Caco-2 (cell line): ENCODE results near the gene LENG1. TPM values are rescaled to one million over a fixed set of nuclear protein-coding genes. Genes with fewer than 3 reads are reported as not detected.
A peak's percentile ranks its signal among the peaks of the same experiment; 100 is the strongest.

Experiments
- BruUV-seq: library from RNA; stranded (reverse); fragments of 400-500 nt; replicated peaks from 2 replicates; lab custom pipeline; 2021; lab: Mats Ljungman, UMichigan
- CTCF ChIA-PET: fragments of 300-600 bp; sonication (Branson Sonifier 250); formaldehyde crosslinking; loops from one replicate; lab custom pipeline; 2022; ENCODE audit warnings: antibody characterized with exemption; lab: Charles Lee
- POLR2A ChIA-PET: fragments of 300-600 bp; sonication (Branson Sonifier 250); formaldehyde crosslinking; loops from one replicate; lab custom pipeline; 2022; ENCODE audit warnings: antibody characterized with exemption; lab: Charles Lee
- DNase-seq, 2 experiments: peaks; one replicate each; pipeline versions ENCODE4 v3.0.0 to v3.0.0-alpha.2; 2020 to 2022
- H3K27me3 ChIP-seq: replicated peaks from 2 replicates; pipeline ENCODE4 v1.6.0; 2011; ENCODE audit warnings: low read length; ENCODE audit not compliant: control insufficient read depth, insufficient read depth
- H3K36me3 ChIP-seq: 2 replicates; pipeline ENCODE4 v1.5.1; 2011; ENCODE audit warnings: low read length; ENCODE audit not compliant: control insufficient read depth, insufficient read depth
- H3K4me1 ChIP-seq: fragments of 250-450 bp; sonication (Bioruptor Pico); 2 replicates; pipeline ENCODE4 v1.5.1; 2020; ENCODE audit warnings: mild to moderate bottlenecking
- H3K4me3 ChIP-seq: 2 replicates; pipeline ENCODE4 v1.5.1; 2011; ENCODE audit warnings: low read depth, mild to moderate bottlenecking, control low read depth, low read length
- H3K9me3 ChIP-seq: fragments of 250-450 bp; sonication (Bioruptor Pico); 2 replicates; pipeline ENCODE4 v1.5.1; 2020; ENCODE audit warnings: mild to moderate bottlenecking, moderate library complexity
- H3K27ac Mint-ChIP-seq: one replicate; pipeline ENCODE4 v1.8.0; 2022; ENCODE audit warnings: mixed read lengths; ENCODE audit not compliant: unreplicated experiment
- H3K27me3 Mint-ChIP-seq: one replicate; pipeline ENCODE4 v1.8.0; 2022; ENCODE audit warnings: mixed read lengths; ENCODE audit not compliant: insufficient read depth, unreplicated experiment
- H3K36me3 Mint-ChIP-seq: one replicate; pipeline ENCODE4 v1.8.0; 2022; ENCODE audit warnings: mild to moderate bottlenecking, mixed read lengths; ENCODE audit not compliant: insufficient read depth, unreplicated experiment
- H3K4me1 Mint-ChIP-seq: one replicate; pipeline ENCODE4 v1.8.0; 2022; ENCODE audit warnings: low read depth, mixed read lengths; ENCODE audit not compliant: unreplicated experiment
- H3K4me3 Mint-ChIP-seq: one replicate; pipeline ENCODE4 v1.8.0; 2022; ENCODE audit warnings: mild to moderate bottlenecking, moderate library complexity, mixed read lengths; ENCODE audit not compliant: unreplicated experiment
- H3K9me3 Mint-ChIP-seq: one replicate; pipeline ENCODE4 v1.8.0; 2022; ENCODE audit warnings: mixed read lengths; ENCODE audit not compliant: unreplicated experiment
- intact Hi-C: fragments of 100-400 bp; cut with micrococcal nuclease; formaldehyde crosslinking; loops from one replicate; pipeline ENCODE4 v1.10.0; 2022; ENCODE audit not compliant: unreplicated experiment
- total RNA-seq: library from RNA; stranded (reverse); gene quantifications from 2 replicates; pipeline ENCODE4 v1.2.3, GENCODE V29; 2022
- TF ChIP-seq, protein P1 (sequence below), 2 experiments: fragments of 200-600 bp in 1 of 2; IDR thresholded peaks; 1 replicate in 1 of 2; 2 replicates in 1 of 2; pipeline versions ENCODE4 v1.5.1 to v1.8.0; 2011 to 2022; ENCODE audit warnings: antibody characterized with exemption in 1 of 2, control low read depth in 1 of 2, inconsistent platforms in 1 of 2, low read depth in 1 of 2, low read length in 1 of 2, mild to moderate bottlenecking in 1 of 2, moderate library complexity in 1 of 2; ENCODE audit not compliant: insufficient read depth in 1 of 2, severe bottlenecking in 1 of 2, unreplicated experiment in 1 of 2

LENG1 gene
- total RNA-seq, 1 experiment from 2014 or later = 6.9 TPM

DNA sequence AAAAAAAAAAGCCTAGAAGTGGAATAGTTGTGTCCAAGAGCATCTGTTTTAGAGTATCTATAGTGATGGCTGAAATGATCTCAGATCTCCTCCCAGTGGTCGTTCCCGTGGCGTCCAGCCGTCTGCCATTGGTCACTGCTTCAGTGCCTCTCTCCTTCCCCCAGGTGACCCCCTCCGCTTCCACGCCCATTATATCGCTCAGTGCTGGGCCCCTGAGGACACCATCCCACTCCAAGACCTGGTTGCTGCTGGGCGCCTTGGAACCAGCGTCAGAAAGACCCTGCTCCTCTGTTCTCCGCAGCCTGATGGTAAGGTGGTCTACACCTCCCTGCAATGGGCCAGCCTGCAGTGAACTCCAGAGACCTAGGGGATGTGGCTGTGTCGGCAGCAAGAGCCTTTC lies 33.5 kb upstream of the LENG1 start:
- CTCF ChIA-PET = no interaction called here
- no peaks in the 10 kb centered on the region for H3K9me3 Mint-ChIP-seq
- intact Hi-C loops = loop anchor here (5.0 kb wide), 1 partner anchor 269 kb away; the partner anchor contains the start of gene LENG9
- peak overlapping the region; percentile 85 for H3K4me3 Mint-ChIP-seq
- H3K27ac Mint-ChIP-seq = peak overlapping the region; percentile 98
- BruUV-seq = no TSS peak
- no peak for DNase-seq
- Histone ChIP-seq H3K4me3 (no peak overlapping the region), H3K36me3 (no peaks in the 10 kb centered on the region; the same call in 1 of the 2 replicates), H3K4me1 (0 out of 2 replicates have a peak, but pooled peaks cover 1% of the 10 kb centered on the region), H3K27me3 (no peaks in the 10 kb centered on the region), H3K9me3 (no peaks in the 10 kb centered on the region)
- no peaks in the 10 kb centered on the region for H3K27me3 Mint-ChIP-seq
- TF ChIP-seq, protein P1, sequence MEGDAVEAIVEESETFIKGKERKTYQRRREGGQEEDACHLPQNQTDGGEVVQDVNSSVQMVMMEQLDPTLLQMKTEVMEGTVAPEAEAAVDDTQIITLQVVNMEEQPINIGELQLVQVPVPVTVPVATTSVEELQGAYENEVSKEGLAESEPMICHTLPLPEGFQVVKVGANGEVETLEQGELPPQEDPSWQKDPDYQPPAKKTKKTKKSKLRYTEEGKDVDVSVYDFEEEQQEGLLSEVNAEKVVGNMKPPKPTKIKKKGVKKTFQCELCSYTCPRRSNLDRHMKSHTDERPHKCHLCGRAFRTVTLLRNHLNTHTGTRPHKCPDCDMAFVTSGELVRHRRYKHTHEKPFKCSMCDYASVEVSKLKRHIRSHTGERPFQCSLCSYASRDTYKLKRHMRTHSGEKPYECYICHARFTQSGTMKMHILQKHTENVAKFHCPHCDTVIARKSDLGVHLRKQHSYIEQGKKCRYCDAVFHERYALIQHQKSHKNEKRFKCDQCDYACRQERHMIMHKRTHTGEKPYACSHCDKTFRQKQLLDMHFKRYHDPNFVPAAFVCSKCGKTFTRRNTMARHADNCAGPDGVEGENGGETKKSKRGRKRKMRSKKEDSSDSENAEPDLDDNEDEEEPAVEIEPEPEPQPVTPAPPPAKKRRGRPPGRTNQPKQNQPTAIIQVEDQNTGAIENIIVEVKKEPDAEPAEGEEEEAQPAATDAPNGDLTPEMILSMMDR (IDR thresholded peaks at IDR 0.05; ENCODE audit: insufficient read depth in 1 of 2, low read depth in 1 of 2, low read length in 1 of 2, severe bottlenecking in 1 of 2, unreplicated experiment in 1 of 2) = no peak
- H3K4me1 Mint-ChIP-seq = peaks cover 19% of the 10 kb centered on the region
- H3K36me3 Mint-ChIP-seq = peaks cover 69% of the 10 kb centered on the region
- POLR2A ChIA-PET = interaction anchor here (5.7 kb wide), 1 partner anchor 7 kb away, joined by 98 read pairs; the partner anchor contains the start of gene RPS9

DNA sequence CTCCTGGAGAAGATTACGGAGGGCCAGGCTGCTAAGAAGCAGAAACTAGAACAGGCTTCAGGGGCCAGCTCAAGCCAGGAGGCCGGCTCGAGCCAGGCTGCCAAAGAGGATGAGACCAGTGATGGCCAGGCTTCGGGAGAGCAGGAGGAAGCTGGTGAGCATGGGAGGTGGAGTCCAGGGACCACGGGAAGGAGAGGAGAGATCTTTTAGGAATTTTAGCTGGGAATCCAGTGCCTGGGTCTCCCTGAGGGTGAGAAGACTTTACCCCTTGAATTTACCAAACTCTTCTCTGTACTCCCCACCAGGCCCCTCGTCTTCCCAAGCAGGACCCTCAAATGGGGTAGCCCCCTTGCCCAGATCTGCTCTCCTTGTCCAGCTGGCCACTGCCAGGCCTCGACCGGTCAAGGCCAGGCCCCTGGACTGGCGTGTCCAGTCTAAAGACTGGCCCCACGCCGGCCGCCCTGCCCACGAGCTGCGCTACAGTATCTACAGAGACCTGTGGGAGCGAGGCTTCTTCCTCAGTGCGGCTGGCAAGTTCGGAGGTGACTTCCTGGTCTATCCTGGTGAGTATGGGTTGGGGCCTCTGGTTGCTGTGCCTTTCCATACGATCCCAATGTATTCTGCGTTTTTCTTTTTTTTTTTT lies 32.4 kb upstream of the LENG1 start:
- intact Hi-C loops = loop anchor here (5.0 kb wide), 1 partner anchor 270 kb away; the partner anchor contains the start of gene LENG9
- Mint-ChIP-seq H3K27me3 (no peaks in the 10 kb centered on the region), H3K36me3 (peaks cover 75% of the 10 kb centered on the region), H3K9me3 (no peaks in the 10 kb centered on the region), H3K4me1 (peaks cover 28% of the 10 kb centered on the region), H3K27ac (peak overlapping the region; percentile 98), H3K4me3 (peak overlapping the region; percentile 85)
- Histone ChIP-seq H3K36me3 (no peaks in the 10 kb centered on the region; the same call in 1 of the 2 replicates), H3K4me1 (0 out of 2 replicates have a peak, but pooled peaks cover 6% of the 10 kb centered on the region), H3K4me3 (peak overlapping the region; percentile 97), H3K9me3 (no peaks in the 10 kb centered on the region), H3K27me3 (no peaks in the 10 kb centered on the region)
- TF ChIP-seq, protein P1 (IDR thresholded peaks at IDR 0.05; ENCODE audit: insufficient read depth in 1 of 2, low read depth in 1 of 2, low read length in 1 of 2, severe bottlenecking in 1 of 2, unreplicated experiment in 1 of 2) = no peak
- CTCF ChIA-PET = interaction anchor here (2.0 kb wide), 1 partner anchor 19 kb away, joined by 10 read pairs; the partner anchor contains the start of gene TMC4
- no TSS peak for BruUV-seq
- DNase-seq = no peak
- POLR2A ChIA-PET = interaction anchor here (0.5 to 5.7 kb wide), 6 partner anchors 8 to 1510 kb away, joined by 4 to 98 read pairs (median 38); partner anchors contain the start of genes CNOT3, RPS9 and TMC4

DNA sequence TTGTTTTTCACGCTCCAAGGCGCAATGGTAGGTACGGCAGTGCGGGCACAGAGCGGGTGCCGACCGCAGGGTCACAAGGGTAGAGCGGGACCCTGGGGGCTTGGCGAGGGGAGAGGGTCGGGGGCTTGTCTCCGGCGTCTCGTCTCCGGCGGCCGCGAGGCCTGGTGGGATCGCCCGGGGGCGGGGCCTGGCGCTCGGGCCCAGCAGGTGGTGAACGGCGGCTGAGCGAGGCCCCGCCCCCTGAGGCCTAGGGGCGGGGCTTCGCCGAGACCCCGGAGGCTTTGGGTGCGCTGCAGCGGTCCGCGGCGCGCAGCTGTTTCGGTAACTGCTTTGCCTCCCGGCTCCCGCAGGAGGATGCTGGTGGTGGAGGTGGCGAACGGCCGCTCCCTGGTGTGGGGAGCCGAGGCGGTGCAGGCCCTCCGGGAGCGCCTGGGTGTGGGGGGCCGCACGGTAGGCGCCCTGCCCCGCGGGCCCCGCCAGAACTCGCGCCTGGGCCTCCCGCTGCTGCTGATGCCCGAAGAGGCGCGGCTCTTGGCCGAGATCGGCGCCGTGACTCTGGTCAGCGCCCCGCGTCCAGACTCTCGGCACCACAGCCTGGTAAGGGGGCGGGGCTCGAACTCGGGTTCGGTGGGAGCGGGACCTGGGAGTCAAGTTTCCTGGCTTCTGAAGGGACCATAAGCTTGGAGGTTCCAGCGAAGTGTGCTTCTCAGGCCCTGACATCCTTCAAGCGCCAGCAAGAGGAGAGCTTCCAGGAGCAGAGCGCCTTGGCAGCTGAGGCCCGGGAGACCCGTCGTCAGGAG lies 31.7 kb upstream of the LENG1 start, which contains the start of gene TSEN34:
Gene TSEN34 (plus strand): TSS at position 298 of the 800 bp plus-strand sequence. CDS start 57 bp downstream, at position 355.
- Histone ChIP-seq H3K9me3 (no peaks in the 10 kb centered on the region), H3K36me3 (no peaks in the 10 kb centered on the region; the same call in 1 of the 2 replicates), H3K4me1 (0 out of 2 replicates have a peak, but pooled peaks cover 6% of the 10 kb centered on the region), H3K27me3 (no peaks in the 10 kb centered on the region), H3K4me3 (peak within 1 kb of the TSS; percentile 97)
- TSS peak; percentile 44 for BruUV-seq
- H3K27me3 Mint-ChIP-seq = no peaks in the 10 kb centered on the region
- TF ChIP-seq, protein P1 (IDR thresholded peaks at IDR 0.05; ENCODE audit: insufficient read depth in 1 of 2, low read depth in 1 of 2, low read length in 1 of 2, severe bottlenecking in 1 of 2, unreplicated experiment in 1 of 2) = no peak
- H3K27ac Mint-ChIP-seq = peak within 1 kb of the TSS; percentile 98
- peak within 1 kb of the TSS; percentile 85 for H3K4me3 Mint-ChIP-seq
- H3K4me1 Mint-ChIP-seq = peaks cover 34% of the 10 kb centered on the region
- POLR2A ChIA-PET = interaction anchor here (0.5 to 5.7 kb wide), 10 partner anchors 8 to 1510 kb away, joined by 3 to 98 read pairs (median 14); partner anchors contain the start of genes CNOT3, FIZ1, LENG1 and LENG9
- H3K9me3 Mint-ChIP-seq = no peaks in the 10 kb centered on the region
- CTCF ChIA-PET = interaction anchor here (0.6 to 2.9 kb wide), 6 partner anchors 18 to 161 kb away, joined by 3 to 21 read pairs (median 4); partner anchors contain the start of gene TMC4
- peak; percentile 61 to 94 for DNase-seq
- H3K36me3 Mint-ChIP-seq = peaks cover 80% of the 10 kb centered on the region
- intact Hi-C loops = loop anchor here (5.0 kb wide), 1 partner anchor 271 kb away; the partner anchor contains the start of gene LENG9
